WTC11 (cell line): ENCODE measurements around the gene EPX. TPM values are rescaled to one million over a fixed set of nuclear protein-coding genes. Genes with fewer than 3 reads are reported as not detected.
A peak's percentile ranks its signal among the peaks of the same experiment; 100 is the strongest.

Source experiments
- ATAC-seq: fragments of 200-7000 bp; cut with Tn5 transposase; 2 replicates; pipeline ENCODE4 v1.10.0; 2021; ENCODE audit warnings: mild to moderate bottlenecking, moderate library complexity
- CTCF ChIA-PET: fragments of 300-600 bp; sonication (Branson Sonifier 250); formaldehyde crosslinking; loops from one replicate; lab custom pipeline; 2021; ENCODE audit warnings: antibody characterized with exemption; lab: Charles Lee
- POLR2A ChIA-PET: fragments of 350-600 bp; sonication (Branson Sonifier 250); formaldehyde crosslinking; loops from one replicate; lab custom pipeline; 2021; ENCODE audit warnings: antibody characterized with exemption; lab: Charles Lee
- DNase-seq: peaks from one replicate; pipeline ENCODE4 v3.0.0; 2021; ENCODE audit warnings: low spot score
- H3K27ac Mint-ChIP-seq: 2 replicates; pipeline ENCODE4 v1.8.0; 2021; ENCODE audit warnings: mixed read lengths
- H3K27me3 Mint-ChIP-seq: 2 replicates; pipeline ENCODE4 v1.8.0; 2021; ENCODE audit warnings: low read depth, mild to moderate bottlenecking, moderate library complexity, mixed read lengths
- H3K36me3 Mint-ChIP-seq: 2 replicates; pipeline ENCODE4 v1.8.0; 2021; ENCODE audit warnings: mixed read lengths
- H3K4me1 Mint-ChIP-seq: 2 replicates; pipeline ENCODE4 v1.8.0; 2022; ENCODE audit warnings: mixed read lengths
- H3K4me3 Mint-ChIP-seq: 2 replicates; pipeline ENCODE4 v1.8.0; 2021; ENCODE audit warnings: mild to moderate bottlenecking, moderate library complexity, mixed read lengths
- H3K9me3 Mint-ChIP-seq: 2 replicates; pipeline ENCODE4 v1.8.0; 2021; ENCODE audit warnings: mixed read lengths
- GABPB1 ChIP-seq: sonication (generic); formaldehyde crosslinking; IDR thresholded peaks from 2 replicates; pipeline ENCODE4 v1.8.1; 2023; ENCODE audit warnings: mild to moderate bottlenecking, missing genetic modification reagents
- NFATC4 ChIP-seq: fragments of 250-450 bp; sonication (Bioruptor Pico); IDR thresholded peaks from 2 replicates; pipeline ENCODE4 v1.9.0; 2021; ENCODE audit warnings: mild to moderate bottlenecking
- PRRX2 ChIP-seq: fragments of 250-450 bp; sonication (Bioruptor Pico); IDR thresholded peaks from 2 replicates; pipeline ENCODE4 v1.8.0; 2021; ENCODE audit warnings: mild to moderate bottlenecking
- RORB ChIP-seq: fragments of 250-450 bp; sonication (Bioruptor Pico); IDR thresholded peaks from 2 replicates; pipeline ENCODE4 v1.9.0; 2021; ENCODE audit warnings: mild to moderate bottlenecking
- SMAD4 ChIP-seq: sonication (generic); formaldehyde crosslinking; IDR thresholded peaks from 2 replicates; pipeline ENCODE4 v1.8.0; 2022; ENCODE audit warnings: mild to moderate bottlenecking, missing genetic modification reagents
- TCF7 ChIP-seq: sonication (generic); formaldehyde crosslinking; IDR thresholded peaks from 2 replicates; pipeline ENCODE4 v1.8.0; 2022; ENCODE audit warnings: mild to moderate bottlenecking, low read depth, missing genetic modification reagents, moderate library complexity
- ZNF317 ChIP-seq: sonication (generic); formaldehyde crosslinking; IDR thresholded peaks from 2 replicates; pipeline ENCODE4 v1.8.1; 2023; ENCODE audit warnings: low read depth, mild to moderate bottlenecking, moderate library complexity, missing genetic modification reagents, borderline replicate concordance
- ZNF423 ChIP-seq: fragments of 250-450 bp; sonication (Bioruptor Pico); IDR thresholded peaks from 2 replicates; pipeline ENCODE4 v2.1.2; 2022; ENCODE audit warnings: mild to moderate bottlenecking, moderate library complexity
- total RNA-seq: library from RNA; stranded (reverse); gene quantifications from 3 replicates; pipeline ENCODE4 v1.2.3, GENCODE V29; 2021
- TF ChIP-seq, protein P1 (sequence below): fragments of 250-450 bp; sonication (Bioruptor Pico); conservative IDR thresholded peaks from 2 replicates; pipeline ENCODE4 v1.9.0; 2021; ENCODE audit warnings: mild to moderate bottlenecking
- TF ChIP-seq, protein P2 (sequence below): sonication (generic); formaldehyde crosslinking; IDR thresholded peaks from 2 replicates; pipeline ENCODE4 v1.8.1; 2023; ENCODE audit warnings: mild to moderate bottlenecking, missing genetic modification reagents, borderline replicate concordance
- TF ChIP-seq, protein P3 (sequence below): sonication (generic); formaldehyde crosslinking; IDR thresholded peaks from 2 replicates; pipeline ENCODE4 v1.8.0; 2022; ENCODE audit warnings: mild to moderate bottlenecking, missing genetic modification reagents
- TF ChIP-seq, protein P4 (sequence below): sonication (generic); formaldehyde crosslinking; IDR thresholded peaks from 2 replicates; pipeline ENCODE4 v1.8.1; 2022; ENCODE audit warnings: low read depth, mild to moderate bottlenecking, moderate library complexity, missing genetic modification reagents, borderline replicate concordance

The EPX gene
- total RNA-seq, 1 experiment from 2014 or later, result not detected

DNA sequence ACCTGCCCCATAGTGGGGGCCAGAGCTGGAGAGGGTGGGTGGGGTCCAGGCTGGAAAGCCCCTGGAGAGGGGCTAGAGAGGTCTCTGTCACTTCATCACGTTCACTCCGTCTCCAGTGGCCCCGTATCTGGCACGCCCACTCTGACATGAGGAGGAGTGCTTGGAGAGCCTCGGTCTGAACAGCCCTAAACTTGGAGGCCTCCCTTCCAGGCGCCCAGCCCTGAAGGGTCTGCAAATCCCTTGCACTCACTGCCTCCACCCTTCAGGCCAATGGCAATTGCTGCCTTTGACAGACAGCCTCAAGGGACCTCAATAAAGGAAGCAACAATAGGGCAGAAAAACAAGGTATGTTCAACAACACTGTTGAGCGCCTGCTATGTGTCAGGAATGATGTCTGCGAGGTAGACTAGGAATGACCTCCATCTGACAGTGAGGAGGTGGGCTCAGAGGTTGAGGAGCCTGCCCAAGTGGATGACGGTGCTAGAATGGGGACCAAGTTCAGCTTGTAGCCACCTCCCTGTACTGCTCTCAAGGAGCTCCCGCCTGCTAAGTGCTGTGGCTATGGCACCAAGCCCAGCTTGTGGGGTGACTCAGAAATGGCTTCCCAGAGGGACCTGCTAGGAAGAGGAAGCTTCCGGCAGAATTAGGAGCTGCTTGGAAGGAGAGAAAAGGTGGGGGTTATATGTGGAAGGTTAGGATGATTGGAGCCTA lies 2.9 kb upstream of the EPX start:
- peaks cover 9% of the 10 kb centered on the region for H3K4me1 Mint-ChIP-seq
- no peaks in the 10 kb centered on the region for H3K36me3 Mint-ChIP-seq
- DNase-seq (no peak), ATAC-seq (no peak)
- H3K27ac Mint-ChIP-seq, result no peak overlapping the region
- no peaks in the 10 kb centered on the region for H3K9me3 Mint-ChIP-seq
- peaks cover 6% of the 10 kb centered on the region; the same call in 1 of the 2 replicates for H3K27me3 Mint-ChIP-seq
- TF ChIP-seq, protein P1, sequence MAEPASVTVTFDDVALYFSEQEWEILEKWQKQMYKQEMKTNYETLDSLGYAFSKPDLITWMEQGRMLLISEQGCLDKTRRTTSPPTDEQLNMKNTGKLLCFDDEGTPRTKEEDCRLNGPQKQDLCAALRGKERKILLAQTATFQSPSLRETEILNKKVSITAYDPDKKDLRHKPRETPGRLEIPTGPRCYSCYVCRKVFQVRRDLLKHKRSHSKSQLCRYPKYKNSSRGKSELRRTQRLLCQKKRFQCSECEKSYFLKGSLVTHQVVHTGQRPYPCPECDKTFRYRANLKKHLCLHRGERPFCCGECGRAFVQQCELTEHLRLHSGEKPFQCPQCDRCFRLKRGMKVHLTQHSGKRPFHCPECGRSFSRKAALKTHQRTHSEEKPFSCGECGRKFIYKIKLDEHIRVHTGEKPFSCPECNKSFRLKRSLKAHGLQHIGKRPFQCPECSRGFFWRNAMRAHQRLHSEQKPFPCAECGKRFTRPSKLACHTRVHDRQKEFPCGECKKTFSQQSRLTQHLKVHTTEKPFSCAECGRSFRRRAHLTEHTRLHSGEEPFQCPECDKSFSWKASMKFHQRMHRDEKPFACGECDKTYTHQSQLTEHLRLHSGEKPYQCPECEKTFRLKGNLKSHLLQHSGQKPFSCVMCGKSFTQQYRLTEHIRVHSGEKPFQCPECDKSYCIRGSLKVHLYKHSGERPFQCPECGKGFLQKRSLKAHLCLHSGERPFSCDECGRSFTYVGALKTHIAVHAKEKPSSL (CRISPR knock-in tag), result no peak
- TF ChIP-seq RORB (CRISPR knock-in tag) (no peak), PRRX2 (CRISPR knock-in tag) (no peak), TCF7 (no peak), NFATC4 (CRISPR knock-in tag) (no peak), SMAD4 (CRISPR knock-in tag) (no peak), ZNF317 (no peak), GABPB1 (CRISPR knock-in tag) (no peak)
- TF ChIP-seq, protein P2, sequence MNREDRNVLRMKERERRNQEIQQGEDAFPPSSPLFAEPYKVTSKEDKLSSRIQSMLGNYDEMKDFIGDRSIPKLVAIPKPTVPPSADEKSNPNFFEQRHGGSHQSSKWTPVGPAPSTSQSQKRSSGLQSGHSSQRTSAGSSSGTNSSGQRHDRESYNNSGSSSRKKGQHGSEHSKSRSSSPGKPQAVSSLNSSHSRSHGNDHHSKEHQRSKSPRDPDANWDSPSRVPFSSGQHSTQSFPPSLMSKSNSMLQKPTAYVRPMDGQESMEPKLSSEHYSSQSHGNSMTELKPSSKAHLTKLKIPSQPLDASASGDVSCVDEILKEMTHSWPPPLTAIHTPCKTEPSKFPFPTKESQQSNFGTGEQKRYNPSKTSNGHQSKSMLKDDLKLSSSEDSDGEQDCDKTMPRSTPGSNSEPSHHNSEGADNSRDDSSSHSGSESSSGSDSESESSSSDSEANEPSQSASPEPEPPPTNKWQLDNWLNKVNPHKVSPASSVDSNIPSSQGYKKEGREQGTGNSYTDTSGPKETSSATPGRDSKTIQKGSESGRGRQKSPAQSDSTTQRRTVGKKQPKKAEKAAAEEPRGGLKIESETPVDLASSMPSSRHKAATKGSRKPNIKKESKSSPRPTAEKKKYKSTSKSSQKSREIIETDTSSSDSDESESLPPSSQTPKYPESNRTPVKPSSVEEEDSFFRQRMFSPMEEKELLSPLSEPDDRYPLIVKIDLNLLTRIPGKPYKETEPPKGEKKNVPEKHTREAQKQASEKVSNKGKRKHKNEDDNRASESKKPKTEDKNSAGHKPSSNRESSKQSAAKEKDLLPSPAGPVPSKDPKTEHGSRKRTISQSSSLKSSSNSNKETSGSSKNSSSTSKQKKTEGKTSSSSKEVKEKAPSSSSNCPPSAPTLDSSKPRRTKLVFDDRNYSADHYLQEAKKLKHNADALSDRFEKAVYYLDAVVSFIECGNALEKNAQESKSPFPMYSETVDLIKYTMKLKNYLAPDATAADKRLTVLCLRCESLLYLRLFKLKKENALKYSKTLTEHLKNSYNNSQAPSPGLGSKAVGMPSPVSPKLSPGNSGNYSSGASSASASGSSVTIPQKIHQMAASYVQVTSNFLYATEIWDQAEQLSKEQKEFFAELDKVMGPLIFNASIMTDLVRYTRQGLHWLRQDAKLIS (CRISPR knock-in tag), result no peak
- TF ChIP-seq, protein P3, sequence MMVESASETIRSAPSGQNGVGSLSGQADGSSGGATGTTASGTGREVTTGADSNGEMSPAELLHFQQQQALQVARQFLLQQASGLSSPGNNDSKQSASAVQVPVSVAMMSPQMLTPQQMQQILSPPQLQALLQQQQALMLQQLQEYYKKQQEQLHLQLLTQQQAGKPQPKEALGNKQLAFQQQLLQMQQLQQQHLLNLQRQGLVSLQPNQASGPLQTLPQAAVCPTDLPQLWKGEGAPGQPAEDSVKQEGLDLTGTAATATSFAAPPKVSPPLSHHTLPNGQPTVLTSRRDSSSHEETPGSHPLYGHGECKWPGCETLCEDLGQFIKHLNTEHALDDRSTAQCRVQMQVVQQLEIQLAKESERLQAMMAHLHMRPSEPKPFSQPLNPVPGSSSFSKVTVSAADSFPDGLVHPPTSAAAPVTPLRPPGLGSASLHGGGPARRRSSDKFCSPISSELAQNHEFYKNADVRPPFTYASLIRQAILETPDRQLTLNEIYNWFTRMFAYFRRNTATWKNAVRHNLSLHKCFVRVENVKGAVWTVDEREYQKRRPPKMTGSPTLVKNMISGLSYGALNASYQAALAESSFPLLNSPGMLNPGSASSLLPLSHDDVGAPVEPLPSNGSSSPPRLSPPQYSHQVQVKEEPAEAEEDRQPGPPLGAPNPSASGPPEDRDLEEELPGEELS (CRISPR knock-in tag), result no peak
- POLR2A ChIA-PET, result no interaction called here
- H3K4me3 Mint-ChIP-seq, result no peak overlapping the region
- CTCF ChIA-PET, result interaction anchor here (2.6 kb wide), 1 partner anchor 11 kb away, joined by 10 read pairs; no protein-coding TSS in a partner anchor

DNA sequence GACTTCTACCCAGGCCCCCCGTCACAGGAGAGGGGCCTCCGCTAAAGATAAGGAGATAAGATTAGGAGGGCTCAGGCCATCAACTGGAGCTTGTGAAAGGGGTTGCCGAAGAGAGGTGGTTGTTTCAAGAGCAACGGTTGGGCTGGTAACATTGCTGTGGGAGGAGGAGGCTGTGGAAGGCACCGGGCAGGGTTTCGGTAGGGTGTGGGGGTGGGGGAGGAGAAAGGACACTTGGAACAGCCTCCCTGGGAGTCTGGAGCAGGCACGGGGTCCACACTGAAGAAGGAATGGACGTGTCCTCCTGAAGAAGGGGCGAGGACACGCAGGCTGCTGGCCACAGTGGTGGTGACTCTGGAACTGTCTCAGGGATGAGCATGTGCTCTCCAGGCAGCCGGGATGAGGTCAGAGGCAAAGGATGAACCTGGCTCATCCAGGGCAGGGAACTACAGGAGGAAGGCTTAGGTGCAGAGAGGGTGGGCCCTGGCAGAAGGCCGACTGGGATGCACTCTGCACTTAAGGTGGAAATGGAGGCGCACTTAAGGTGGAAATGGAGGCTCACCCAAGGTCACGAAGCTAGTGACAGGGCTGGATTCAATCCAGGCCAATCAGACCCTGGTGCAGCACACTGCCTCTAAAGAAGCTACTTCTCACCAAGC lies 1.2 kb upstream of the EPX start:
- peak; percentile 21; the same call in 1 of the 2 replicates for ATAC-seq
- Mint-ChIP-seq H3K4me3 (no peak overlapping the region), H3K27ac (no peak overlapping the region), H3K27me3 (peaks cover 10% of the 10 kb centered on the region; the same call in 1 of the 2 replicates)
- TF ChIP-seq, protein P4, sequence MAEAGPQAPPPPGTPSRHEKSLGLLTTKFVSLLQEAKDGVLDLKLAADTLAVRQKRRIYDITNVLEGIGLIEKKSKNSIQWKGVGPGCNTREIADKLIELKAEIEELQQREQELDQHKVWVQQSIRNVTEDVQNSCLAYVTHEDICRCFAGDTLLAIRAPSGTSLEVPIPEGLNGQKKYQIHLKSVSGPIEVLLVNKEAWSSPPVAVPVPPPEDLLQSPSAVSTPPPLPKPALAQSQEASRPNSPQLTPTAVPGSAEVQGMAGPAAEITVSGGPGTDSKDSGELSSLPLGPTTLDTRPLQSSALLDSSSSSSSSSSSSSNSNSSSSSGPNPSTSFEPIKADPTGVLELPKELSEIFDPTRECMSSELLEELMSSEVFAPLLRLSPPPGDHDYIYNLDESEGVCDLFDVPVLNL, result no peak
- TF ChIP-seq SMAD4 (CRISPR knock-in tag), result no peak
- TF ChIP-seq ZNF423 (CRISPR knock-in tag), result no peak
- TF ChIP-seq, all 79 proteins: peak for 0
- no peaks in the 10 kb centered on the region for H3K36me3 Mint-ChIP-seq
- DNase-seq, result no peak
- CTCF ChIA-PET, result interaction anchor here (1.3 to 2.6 kb wide), 2 partner anchors 9 to 11 kb away, joined by 3 to 10 read pairs; no protein-coding TSS in a partner anchor
- POLR2A ChIA-PET, result no interaction called here
- no peaks in the 10 kb centered on the region for H3K9me3 Mint-ChIP-seq
- peaks cover 6% of the 10 kb centered on the region; the same call in 1 of the 2 replicates for H3K4me1 Mint-ChIP-seq
